CD4-positive, alpha-beta T cell treated with Interferon gamma for 1 hour (primary cell): Measurements from ENCODE around the gene HOXD4.

Experiments used
- DNase-seq: peaks from one replicate; pipeline ENCODE4 v3.0.0-alpha.2; 2020

HOXD4 gene

DNA sequence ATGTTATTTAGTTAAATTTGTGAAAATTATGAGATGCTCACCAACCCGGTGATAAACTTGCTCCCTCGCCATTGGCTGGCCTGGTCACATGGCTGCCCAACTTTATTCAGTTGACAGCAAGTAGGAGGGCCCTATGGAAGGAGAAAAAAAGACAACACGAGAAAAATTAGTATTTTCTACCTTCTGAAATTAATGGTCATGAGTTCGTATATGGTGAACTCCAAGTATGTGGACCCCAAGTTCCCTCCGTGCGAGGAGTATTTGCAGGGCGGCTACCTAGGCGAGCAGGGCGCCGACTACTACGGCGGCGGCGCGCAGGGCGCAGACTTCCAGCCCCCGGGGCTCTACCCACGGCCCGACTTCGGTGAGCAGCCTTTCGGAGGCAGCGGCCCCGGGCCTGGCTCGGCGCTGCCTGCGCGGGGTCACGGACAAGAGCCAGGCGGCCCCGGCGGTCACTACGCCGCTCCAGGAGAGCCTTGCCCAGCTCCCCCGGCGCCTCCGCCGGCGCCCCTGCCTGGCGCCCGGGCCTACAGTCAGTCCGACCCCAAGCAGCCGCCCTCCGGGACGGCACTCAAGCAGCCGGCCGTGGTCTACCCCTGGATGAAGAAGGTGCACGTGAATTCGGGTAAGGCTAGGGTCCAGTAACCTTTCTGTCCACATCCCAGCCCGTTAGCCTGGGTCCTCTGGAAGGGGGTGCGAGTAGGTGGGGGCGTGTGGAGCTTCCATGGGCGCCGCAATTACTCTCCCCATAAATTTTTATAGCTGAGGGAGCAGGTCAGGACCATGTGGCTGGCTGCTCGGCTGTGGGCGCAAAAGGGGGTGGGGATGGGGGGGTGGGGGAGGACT, at the start of gene HOXD4:
Gene HOXD4 (plus strand): TSS at position 109 of the 846 bp plus-strand sequence. CDS start 84 bp downstream, at position 193.
- no peak for DNase-seq

DNA sequence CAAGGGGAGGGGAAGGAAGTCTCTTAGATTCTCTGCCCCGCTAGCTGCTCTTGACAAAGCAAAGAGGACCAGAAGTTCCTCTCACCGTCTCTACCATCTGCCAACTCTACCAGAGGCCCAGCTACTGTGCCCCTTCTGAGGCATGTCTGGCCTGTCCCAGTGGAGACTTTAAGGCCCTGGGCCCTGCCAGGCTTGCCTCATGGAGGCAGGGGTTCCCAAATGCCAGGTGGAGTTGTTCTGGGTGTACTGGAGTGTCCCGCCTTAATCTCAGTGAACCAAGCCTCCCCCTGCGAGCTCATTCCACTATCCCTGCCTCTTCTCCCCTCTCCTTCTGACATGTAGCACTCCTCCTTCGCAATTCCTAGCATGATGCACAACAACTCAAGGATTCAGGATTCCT, 49.5 kb upstream of the HOXD4 start:
- no peak for DNase-seq

DNA sequence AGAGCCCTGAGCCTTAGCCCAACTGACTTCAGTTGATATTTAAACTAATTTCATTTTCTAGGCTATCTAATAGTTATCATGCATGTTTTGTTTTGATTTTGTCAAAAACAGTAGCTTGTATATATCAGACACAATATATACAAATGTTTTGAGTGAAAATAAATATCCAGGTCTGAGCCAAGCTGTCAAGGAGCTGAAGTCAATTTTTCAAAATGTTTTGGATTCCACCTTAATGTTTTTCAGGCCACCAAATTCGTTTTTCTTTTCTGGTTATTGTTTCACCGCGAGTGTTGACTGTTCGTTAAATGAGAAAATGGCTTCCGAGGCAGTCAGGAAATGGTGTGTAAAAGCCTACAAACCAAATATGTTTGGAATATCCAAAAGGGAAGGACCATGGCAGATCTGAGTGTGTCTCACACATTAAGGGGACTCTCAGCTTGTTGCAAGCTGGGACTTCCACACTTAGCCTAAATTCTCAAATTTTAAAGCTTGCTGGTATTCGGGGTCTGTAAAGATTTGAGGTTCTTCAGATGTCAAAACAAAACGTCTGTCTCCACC, 49.0 kb upstream of the HOXD4 start:
- no peak for DNase-seq

DNA sequence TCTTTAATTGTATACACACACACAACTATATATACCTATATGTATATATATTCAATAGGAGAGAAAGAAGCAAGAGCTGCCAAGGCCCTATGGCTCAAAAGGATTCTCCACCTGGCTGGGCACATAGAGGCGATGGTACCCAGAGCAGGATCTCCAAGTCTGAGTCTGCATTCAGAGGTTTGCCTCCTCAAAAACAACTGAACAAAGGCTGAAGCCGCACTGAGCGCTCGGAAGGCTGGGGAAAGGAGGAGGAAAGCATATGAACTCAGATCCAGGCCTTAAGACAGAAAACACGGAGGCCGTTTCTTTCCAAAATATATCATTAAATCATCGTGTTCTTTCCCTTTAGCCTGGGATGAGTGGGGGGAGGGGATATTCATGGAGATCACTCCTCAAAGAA, 48.2 kb upstream of the HOXD4 start:
- no peak for DNase-seq

DNA sequence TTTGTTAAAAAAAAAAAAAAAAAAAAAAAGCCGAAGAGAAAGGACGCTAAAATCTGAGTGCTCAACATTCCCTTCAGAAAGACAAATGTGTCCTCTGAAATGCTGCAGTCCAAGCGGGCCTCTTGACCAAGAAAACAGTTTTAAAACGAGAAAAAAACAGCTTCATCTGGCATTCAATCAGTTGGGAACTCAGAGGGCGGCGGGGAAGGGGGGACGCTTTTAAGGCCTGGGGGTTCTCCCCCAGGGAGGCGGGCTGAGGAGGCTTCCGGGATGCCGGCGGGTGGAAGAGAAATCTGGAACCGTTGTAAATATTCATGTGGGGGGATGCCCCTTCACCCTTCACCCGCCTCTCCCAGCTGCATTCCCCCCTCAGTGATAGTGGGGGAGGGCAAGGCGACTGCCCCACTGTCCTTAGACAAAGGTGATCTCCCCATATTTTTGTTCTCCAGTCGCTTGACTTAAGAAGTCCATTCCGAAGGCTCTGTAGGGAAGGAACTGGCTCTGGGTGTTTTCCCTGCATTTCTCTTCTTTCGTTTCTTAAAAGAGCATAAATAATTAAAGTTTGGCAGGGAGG, 47.5 kb upstream of the HOXD4 start:
- DNase-seq: no peak

DNA sequence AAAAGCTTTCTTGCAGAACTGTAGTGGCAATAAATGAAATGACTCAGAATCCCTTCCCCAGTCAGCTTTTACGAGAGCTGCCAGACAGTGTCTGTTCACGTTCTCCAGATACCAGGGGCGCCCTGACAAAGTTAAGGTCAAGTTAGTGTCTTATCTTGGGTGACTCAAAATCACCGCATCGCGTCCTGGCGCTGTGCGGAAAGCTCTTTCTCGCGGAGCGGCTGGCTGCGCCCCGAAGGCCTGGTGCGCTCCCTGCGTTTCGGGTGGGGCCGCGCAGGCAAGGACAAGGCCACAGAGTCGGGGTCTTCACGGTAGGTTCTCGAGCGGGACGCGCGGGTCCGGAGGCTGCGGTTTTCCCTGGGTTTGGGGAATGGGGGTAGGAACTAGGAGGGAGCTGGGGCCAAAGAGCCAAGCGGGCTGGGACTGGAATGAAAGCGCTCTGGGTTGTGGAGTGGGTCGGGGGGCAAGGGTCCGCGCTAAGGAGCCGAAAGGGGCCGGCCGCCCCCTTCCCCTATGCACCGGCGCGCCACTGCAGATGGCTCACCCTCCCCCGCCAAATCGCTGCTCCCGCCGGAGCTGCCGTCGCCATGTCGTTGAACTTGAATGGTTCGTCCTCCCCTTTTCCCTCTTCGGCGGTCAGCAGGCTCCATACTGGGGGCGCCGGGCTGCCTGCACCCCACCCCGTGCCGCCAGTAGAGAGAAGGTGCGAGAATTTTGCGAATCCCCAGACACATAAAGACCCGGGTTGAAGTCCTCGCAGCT, 46.9 kb upstream of the HOXD4 start:
- DNase-seq: no peak

DNA sequence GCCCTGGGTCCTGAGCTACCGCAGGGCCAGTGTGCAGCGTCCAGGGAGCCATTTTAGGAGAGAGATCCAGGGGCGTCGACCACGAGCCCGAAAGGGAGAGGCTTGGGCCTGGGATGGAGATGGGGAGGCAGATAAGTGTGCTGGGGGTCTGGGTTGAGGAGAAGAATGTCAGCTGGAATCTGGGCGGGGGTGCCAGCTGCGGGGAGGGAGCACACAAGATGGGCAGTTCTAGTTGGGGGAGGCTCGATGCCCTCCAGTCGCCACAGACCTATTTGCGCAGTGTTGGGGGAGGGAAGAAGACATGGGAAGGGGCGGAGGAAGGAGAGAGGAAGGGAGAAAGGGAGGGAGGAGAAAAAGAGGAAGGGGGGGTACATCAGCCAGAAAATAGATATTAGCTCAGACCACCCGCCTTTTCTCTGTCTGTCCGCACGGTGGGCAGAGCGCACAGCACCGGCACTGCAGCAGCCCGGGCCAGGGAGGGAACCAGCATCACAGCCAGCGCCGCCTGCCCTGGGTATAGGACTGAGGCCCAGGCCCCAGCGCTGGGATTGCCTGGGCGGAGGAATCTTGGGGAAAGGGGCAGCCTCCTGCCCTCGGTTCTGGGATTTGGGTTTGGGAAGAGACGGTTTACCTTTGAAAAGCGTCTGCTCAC, 46.1 kb upstream of the HOXD4 start:
- DNase-seq: no peak

DNA sequence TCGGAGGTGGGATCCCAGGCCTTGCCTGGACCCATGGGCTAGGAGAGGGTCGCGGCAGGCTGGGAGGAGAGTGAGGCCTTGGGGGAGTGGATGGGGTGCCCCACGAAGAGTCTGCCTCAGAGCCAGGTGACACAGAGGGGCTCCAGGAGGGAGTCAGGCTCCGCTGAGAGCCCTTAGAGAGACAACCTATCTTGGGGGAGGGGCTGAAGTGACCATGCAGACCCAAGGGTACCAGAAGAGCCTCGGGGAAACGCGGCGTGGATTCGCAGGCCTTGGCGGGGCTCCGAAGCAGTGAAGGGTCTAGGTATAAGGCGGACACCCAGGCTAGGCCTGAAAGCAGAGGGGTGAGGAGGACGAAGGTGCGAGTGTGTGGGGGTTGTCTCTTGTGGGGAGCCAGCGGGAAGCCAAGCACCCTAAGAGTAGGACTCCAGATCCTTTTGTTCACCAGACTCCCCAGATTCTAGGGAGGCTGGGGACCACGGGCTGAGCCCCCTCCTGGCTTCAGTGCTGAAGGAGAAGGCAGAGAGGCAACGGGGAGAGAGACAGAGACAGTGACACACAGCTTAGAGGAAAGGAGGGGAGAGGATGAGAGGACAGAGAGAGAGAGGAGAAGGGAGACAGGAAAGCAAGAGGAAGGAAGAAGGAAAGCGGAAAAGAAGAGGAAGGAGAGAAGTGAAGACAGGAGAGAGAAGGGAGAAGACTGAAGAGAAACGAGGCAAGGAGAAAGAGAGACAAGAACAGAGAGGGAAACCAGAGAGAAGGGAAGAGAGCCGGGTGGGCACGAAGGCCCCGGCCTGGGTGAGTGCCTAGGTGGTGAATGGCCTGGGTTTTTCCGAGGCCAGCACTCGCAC, 45.4 kb upstream of the HOXD4 start:
- DNase-seq: no peak

DNA sequence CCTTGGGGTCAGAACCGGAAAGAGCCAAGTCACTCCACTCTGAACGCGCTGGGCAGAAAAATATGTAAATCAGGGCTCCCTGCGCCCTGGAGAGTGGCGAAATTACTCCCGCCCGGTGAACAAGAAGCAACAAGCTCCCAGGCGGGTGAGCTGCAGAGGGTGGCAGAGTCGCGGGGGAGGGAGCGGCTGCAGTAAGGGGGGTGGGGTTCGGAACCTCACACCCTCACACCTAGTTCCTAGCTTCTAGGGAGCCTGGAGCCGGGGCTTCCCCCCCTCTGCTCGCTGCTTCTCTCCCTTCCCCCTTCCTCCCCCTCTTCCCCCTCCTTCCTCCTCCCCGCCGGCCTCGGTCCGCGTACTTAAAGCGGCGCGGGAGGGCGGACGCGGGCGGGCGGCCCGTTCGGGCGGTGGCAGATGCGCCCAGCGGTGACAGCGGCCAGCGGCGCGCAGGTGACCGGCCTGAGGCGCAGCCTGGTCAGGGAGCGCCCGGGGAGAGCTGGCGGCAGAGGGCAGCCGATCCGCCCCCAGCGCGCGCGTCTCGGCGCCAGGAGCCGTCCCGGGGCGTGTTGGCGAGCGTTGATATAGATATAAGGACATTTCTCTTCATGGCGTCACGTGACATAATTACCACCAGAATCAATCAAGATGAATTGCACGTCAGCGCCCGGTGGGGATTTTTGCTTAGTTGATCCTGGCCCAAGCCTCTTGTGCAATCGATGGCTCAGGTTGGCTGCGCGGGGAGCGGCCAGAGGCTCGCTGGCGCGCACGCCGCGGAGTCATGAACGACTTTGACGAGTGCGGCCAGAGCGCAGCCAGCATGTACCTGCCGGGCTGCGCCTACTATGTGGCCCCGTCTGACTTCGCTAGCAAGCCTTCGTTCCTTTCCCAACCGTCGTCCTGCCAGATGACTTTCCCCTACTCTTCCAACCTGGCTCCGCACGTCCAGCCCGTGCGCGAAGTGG, 44.5 kb upstream of the HOXD4 start, which contains the start of gene HOXD11:
Gene HOXD11 (plus strand): TSS at position 700 of the 959 bp plus-strand sequence. CDS start 76 bp downstream, at position 776.
- no peak for DNase-seq

DNA sequence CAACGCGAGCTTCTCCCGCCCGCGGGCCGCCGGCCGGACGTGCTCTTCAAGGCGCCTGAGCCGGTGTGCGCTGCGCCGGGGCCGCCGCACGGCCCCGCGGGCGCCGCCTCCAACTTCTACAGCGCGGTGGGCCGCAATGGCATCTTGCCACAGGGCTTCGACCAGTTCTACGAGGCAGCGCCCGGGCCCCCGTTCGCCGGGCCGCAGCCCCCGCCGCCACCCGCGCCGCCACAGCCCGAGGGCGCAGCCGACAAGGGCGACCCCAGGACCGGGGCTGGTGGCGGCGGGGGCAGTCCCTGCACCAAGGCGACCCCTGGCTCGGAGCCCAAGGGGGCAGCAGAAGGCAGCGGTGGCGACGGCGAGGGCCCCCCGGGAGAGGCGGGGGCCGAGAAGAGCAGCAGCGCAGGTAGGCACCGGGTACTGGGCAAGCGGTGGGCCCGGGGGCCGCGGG, 43.6 kb upstream of the HOXD4 start:
- DNase-seq: no peak

DNA sequence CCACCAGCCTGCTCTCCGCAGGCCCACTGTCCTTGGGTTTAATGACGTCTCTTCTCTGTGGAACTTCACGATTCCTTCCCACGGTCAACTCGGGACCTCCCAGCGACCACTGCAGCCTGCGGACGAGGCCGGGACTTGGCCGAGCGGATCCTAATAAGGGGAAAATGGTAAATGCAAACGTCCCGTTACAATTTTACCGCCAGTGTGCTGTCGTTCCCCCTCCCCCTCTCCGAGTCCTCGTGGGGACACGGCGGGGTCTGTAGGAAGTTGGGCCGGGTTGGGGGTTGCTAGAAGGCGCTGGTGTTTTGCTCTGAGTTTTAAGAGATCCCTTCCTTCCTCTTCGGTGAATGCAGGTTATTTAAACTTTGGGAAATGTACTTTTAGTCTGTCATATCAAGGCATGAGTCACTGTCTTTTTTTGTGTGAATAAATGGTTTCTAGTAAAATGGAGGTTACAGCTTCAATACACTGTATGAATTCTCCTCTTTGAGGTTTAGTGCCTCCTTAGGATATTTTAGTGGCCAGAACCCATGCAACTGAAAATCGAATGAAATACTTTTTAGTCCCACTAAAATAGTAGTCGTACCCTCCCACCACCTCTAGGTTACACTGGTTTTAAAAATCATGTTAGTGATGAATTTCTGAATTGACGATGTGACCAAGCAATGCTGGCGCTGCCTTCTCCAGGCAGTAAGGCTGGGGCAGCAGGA, 42.0 kb upstream of the HOXD4 start:
- no peak for DNase-seq

DNA sequence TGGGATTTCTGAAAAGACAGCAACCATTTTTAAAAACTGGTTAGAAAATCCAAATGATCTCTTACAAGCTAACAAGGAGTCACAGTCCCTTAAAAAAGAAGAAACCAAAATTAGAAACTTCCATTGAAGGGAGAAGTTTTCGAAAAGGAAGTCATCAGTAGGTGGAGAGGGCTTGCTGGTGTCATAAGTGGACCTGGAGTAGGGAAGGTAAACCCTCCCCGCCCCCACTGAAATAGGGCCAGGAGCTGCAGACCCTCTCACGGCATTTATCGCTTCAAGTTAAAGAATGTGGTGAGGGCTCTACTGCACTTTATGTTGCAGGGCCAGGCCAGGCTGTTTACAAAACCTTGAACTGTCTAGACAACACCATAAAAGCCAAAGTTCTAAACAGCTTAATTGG, 41.4 kb upstream of the HOXD4 start:
- no peak for DNase-seq

DNA sequence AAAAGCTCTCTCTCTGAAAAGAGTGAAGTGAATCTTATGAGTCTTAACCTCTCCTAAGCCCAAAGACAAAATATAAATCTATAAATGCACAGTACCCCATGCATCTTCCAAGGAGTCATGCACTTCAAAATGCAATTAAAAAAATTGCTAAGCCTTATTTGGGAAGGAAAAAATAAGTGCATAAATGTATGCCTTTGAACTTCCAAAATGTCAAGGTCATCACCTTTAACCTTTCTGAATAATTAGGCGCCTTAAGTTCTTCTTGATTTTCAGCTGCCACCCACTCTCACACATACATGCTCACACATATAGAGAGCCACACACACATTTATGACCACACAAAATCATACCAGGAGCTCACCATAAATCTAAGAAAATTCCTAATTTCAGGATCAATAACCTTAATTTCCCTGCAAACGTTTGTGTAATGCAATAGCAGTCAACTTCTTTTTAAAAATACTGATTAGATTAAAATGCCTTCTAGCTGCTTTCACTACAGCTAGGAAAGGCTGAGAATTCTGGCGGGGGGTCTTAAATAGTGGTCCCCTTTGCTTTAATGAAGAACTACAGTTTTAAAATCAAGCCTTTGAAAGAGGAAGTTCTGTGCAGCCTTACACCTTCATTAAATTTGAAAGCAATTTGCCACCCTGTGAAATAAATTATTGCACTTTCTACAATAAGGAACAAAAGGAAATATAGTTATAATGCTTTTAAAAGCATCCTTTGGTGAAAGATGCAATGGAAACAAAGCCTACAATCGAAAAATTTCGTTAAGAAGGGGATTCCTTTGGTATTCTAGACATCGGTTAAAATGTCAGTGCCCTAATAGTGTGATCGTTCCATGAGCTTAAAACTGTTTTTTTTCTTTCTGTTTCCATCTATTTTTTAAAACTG, 40.7 kb upstream of the HOXD4 start:
- no peak for DNase-seq

DNA sequence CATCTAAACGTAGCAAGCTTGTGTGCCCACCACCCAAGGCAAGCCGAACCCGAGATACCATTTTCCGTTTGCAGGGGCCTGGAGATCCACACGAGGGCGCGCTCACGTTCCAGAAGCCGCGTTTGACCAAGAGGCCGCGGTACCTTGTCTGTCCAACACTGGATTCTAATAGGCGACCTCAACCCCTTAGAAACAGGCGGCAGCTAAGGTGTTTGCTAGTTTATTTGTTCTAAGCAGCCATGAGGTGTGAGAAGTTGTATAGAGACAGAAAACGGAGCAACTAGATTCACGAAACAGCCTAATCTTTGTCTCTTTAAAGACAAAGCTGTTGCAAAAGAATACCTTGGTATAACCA, 40.1 kb upstream of the HOXD4 start:
- DNase-seq: no peak

DNA sequence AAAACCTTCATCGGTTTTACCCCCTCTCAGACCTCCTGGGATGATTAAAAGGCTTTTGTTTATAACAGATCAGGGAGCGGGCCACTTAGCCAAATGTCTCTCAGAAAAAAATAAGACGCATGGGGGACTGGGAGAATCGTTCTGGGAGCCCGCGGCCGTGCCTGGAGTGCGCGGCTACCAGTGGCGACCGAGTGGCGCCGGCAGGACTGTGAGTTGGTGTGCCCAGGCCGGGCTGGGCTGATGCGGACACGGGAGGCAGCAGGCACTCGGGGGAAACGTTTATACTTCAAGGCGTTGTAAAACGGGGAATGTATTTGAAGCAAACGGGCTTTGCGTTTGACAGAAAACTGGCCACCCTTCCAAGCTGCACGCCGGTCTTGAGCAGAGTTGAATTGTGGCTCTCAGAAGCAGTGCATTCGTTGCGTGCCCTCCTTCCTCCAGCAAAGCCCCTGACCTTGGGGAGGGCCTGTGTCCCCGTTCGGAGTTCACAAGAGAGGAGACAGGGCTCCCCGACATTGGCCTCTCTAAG, 39.4 kb upstream of the HOXD4 start:
- DNase-seq: no peak

DNA sequence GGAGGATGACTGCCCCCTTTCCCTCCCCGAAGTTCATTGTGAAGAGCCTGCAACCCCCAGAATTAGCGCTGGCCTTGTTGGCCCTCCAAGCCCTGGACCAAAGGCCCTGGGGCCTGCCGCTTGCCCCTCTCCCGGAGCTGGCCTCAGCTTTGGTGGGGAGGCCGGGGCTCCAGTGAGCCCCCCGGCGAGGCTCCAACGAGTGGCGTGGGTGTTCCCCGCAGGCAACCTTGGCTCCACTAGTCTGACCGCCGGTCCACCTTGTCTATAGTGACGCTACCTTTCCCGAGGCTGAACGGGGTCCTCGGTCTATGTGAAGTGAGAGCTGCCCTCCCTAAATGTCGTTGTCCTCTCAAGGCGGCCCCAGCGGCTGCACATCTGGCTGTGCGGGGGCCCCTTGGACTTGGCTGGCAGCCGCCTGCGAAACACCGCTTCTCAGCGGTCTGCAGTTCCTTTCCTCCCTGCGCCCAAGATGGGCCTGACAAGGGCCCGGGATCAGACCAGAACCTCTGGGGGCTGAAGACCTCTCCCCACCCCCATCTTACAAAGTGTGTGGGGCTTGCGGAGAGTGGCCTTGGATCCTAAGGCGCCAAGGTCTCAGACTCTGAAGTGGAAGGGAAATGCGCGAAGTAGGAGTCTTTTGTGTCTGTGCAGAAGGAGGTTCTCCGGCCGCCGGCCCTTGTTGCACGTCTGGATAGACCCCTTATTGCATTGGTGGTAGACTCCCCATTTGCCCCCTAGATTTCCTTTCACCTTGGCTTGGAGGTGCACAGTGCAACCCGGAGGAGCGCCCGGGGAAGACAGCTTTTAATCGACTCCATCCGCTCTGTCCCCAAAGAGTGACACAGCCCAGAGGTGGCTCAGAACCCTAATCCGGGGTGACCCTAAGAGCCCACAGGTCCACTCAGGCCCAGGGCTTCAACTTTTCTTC, 38.7 kb upstream of the HOXD4 start:
- no peak for DNase-seq

DNA sequence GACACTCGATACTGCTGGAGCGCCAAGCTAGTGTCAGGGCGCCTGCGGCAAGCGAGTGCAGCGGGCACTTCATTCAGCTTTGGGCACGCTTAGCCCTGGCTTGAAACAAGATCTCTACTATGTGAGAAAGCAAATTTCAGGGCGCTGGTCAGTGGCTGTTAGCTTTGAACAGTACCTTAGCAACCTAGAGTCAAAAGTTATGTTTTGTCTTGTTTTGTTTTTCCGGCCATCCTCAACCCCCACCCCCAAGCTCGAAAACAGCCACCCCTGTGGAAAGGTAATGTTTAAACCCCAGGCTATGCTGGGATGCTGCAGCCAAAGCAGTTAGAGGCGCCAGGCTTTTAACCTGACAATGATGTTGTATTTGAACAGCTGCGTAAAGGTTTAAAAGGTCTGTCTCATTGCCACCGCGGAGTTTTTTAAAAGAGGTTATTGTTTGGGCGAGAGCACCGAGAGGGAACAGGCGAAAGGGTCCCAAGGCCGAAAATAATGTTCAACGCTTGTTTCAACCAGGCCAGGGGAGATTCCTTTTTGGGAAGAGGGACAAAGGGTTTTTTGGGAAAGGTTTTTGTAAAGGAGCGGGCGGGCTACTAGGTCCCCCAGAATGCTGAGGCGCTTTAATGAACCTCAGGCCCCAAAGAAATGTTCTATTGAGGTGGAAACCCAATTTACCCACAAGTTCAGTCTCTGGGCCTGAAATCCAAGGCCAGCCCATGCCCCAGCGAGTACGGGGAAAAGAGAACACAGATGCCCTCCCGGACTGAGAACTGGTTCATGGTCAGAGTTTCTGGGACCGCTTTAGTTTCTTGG, 37.0 kb upstream of the HOXD4 start:
- no peak for DNase-seq
